NCI-H2029 treated with DMSO at 0.1 percent for 48 hours (cell line): ENCODE measurements around the gene CHEK2.
"Not testable (repeated sequence)": the region's sequence is repeated elsewhere in the genome, so short reads cannot be mapped to it uniquely, and the experiment has no call there.

Experiments
- DNase-seq: peaks from one replicate; lab custom pipeline; 2025; lab: John Stamatoyannopoulos, UW

The CHEK2 gene

DNA sequence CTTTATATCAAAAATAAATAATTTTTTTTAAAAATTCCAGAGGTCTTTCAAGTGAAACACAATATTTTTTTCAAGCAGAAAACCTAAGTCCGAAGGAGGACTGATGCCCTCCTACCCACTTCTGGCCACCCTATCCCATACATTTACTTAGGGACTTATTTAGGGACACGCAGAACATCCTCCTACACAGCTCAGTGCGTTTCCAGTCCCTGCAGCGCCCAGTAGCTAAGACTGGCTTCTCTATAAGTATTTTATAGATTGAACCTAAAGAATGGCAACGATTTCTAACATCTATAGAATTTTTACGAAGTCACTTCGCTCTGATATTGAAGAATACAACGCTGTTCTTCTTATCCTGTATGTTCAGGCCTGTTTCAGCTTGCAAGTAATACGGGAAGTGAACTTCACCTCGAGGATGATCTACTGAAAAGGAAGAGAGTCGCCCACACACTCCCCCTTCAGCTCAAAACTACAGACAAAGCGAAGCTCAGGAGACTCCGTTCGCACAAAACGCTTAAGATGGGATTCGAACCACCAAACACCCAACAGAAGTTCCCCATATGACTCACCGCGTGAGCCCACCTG is 328 bp downstream of the CHEK2 start:
- no peak for DNase-seq

DNA sequence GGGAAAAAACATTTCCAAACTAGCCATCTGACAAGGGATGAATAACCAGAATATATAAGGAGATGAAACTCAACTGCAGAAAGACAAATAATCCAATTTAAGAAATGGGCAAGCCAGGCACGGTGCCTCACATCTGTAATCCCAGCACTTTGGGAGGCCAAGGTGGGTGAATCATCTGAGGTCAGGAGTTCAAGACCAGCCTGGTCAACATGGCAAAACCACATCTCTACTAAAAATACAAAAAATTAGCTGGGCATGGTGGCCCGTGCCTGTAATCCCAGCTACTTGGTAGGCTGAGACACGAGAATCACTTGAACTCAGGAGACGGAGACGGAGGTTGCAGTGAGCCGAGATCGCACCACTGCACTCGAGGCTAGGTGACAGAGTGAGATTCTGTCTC is 2.7 kb downstream of the CHEK2 start:
- DNase-seq: not testable (repeated sequence)

DNA sequence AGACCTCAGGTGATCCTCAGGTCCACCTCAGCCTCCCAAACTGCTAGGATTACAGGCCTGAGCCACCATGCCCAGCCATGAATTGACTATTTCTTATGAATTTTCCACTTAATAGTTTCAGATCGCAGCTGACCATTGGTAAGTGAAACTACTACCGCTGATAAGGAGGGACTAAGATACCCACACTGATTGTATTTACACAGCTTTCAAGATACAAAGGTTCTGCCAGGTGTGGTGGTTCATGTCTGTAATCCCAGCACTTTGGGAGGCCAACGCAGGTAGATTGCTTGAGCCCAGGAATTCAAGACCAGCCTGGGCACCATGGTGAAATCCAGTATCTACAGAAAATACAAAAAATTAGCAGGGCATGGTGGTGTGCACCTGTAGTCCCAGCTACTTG is 3.9 kb downstream of the CHEK2 start:
- DNase-seq: no peak

DNA sequence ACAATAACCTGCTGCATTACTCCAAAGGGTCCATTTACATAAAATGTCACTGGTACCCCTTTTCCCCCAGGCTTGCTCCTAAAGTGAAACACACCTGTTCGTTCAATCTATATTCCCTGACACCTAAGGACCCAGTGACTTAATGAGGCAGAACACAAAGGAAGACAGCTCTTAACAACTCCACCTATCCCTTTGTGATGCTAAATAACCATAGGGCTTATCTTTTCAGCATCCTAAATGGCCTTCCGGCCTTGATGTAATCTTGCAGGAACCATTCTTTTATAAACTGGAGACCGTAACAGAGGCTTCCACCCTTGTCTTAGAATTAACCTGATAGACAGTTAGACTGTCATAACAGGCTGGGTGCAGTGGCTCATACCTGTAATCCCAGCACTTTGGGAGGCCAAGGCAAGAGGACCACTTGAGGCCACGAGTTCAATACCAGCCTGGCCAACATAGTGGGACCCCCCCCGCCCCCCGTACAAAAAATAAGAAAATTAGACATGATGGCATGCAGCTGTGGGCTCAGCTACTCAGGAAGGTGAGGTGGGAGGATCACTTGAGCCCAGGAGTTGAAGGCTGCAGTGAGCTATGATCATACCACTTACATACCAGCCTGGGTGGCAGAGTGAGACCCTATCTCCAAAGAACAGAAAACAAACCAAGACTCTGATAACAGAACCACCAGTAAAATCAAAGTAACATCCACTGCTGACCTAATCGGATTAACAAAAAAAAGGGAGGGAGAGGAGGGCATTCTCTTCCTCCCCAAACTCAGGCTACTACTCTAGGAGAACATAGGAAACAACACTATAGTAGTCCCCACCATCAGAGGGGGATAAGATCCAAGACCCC is 5.1 kb downstream of the CHEK2 start:
- no peak for DNase-seq

DNA sequence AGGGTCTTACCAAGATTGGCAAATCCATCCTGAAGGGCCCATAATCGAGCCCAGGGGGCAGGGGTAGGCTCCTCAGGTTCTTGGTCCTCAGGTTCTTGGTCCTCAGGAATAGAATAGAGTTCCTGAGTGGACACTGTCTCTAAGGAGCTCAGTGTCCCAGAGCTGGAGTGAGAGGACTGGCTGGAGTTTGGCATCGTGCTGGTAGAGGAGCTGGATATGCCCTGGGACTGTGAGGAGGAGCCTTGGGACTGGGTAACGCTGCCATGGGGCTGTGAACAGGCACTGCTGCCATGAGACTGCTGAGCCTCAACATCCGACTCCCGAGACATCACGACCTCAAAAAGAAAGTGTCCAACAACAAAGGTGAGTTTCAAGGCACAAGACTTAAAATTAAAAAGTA is 7.2 kb downstream of the CHEK2 start:
- no peak for DNase-seq

DNA sequence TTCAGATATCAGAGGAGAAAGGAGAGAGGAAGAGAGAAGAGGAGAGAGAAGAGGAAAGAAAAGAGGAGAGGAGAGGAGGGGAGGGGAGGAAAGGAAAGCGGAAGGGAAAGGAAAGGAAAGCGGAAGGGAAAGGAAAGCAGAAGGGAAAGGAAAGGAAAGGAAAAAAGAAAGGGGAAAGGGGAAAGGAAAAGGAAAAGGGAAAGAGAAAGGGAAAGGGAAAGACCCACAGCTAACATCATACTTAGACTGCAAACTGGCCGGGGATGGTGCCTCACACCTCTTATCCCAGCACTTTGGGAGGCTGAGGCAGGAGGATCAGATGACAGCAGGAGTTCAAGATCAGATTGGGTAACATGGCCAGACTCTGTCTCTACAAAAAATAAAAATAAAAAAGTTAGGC is 11.4 kb downstream of the CHEK2 start:
- DNase-seq: no peak

DNA sequence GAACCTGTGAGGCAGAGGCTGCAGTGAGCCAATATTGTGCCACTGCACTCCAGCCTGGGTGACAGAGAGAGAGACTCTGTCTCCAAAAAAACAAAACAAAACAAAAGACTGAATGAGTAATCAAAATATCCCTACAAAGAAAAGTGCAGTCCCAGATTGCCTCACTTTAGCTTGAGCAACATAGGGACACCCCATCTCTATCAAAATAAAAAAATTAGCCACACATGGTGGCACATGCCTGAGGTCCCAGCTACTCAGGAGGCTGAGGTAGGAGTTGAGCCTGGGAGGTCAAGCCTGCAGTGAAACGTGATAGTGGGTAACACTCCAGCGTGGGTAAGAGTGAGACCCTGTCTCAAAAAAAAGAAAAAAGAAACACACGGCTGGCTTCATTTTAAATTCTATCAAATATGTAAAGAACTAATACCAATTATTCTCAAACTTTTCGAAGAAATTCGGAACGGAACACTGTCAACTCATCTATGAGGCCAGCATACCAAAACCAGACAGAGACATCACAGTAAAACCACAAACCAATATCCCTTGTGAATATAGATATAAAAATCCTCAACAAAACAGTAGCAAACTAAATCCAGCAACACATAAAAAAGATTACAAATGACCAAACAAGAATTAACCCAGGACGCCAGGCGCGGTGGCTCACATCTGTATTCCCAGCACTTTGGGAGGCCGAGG is 12.9 kb downstream of the CHEK2 start:
- DNase-seq: no peak

DNA sequence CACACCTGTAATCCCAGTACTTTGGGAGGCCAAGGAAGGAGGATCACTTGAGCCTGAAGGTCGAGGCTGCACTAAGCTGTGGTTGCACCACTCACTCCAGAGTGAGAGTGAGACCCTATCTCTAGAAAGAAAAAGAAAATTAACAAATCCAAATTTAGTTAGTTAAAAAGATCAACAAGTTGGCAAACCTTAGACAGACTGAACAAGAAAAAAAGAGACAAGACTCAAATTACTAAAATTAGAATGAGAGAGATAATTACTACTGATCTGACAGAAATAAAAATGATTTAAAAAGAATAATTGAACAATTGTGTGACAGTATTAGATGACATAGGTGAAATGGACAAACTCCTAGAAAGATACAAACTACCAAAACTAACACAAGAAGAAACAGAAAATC is 13.6 kb downstream of the CHEK2 start:
- no peak for DNase-seq

DNA sequence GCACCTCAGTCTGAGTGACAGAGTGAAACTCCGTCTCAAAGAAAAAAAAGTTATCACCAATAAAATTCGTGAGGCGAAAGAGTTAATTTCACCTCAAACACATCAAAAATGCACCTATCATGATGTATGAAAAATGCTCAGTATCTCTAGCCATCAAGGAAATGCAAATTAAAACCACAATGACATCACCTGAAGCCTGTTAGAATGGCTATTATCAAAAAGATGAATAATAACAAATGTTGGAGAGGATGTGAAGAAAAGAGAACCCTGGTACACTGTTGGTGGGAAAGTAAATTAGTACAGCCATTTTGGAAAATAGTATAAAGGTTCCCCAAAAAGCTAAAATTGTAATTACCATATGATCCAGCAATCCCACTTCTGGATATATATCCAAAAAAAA is 23.6 kb downstream of the CHEK2 start:
- no peak for DNase-seq

DNA sequence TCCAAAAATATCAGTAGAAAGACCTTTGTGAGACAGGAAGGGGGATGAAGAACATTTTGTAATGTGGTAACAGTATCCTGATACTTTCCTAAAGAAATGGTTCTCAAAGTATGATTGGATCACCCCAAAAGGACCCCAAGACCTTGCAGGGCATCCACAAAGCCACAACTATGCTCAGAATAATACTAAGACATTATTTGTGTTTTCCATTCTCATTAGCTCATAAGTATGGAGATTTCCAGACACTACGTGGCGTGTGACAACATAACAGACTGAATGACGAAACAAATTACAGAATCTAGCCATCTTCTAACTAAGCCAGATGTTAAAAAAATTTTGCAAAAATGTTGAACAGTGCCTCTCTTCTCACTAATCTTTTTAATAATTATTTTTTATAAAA is 24.9 kb downstream of the CHEK2 start:
- no peak for DNase-seq

DNA sequence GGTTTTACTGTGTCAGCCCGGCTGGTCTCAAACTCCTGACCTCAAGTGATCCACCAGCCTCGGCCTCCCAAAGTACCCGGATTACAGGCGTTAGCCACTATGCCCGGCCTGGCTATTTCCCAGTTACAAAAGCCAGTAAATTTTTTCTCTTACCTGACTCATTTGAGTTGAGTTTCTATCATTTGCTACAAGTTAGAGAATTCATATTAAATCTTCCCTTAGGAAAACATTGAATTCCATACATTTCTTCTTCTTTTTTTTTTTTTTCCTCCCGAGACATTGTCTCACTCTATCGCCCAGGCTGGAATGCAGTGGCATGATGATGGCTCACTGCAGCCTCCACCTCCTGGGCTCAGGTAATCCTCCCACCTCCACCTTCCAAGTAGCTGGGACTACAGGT is 26.0 kb downstream of the CHEK2 start:
- DNase-seq: no peak

DNA sequence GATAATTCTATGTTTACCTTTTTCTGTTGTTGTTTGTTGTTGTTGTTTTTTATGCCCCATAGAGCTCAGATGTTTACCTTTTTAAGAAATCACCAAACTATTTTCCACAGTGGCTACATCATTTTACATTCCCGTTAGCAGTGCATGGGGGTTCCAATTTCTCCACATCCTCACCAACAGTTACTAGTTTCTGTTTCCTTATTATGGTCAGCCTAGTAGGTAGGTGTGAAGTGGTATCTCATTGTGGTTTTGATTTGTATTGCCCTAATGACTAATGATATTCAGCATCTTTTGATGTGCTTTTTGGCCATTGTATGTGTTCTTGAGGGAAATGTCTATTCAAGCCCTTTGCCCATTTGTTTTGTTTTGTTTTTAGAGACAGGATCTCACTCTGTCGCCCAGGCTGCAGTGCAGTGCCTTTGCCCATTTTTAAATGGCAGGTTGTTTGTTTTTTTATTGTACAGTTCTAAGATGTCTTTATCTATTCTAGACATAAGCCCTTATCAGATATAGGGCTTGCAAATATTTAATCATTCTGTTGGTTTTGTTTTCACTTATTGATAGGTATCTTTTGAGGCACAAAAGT is 27.5 kb downstream of the CHEK2 start:
- DNase-seq: no peak

DNA sequence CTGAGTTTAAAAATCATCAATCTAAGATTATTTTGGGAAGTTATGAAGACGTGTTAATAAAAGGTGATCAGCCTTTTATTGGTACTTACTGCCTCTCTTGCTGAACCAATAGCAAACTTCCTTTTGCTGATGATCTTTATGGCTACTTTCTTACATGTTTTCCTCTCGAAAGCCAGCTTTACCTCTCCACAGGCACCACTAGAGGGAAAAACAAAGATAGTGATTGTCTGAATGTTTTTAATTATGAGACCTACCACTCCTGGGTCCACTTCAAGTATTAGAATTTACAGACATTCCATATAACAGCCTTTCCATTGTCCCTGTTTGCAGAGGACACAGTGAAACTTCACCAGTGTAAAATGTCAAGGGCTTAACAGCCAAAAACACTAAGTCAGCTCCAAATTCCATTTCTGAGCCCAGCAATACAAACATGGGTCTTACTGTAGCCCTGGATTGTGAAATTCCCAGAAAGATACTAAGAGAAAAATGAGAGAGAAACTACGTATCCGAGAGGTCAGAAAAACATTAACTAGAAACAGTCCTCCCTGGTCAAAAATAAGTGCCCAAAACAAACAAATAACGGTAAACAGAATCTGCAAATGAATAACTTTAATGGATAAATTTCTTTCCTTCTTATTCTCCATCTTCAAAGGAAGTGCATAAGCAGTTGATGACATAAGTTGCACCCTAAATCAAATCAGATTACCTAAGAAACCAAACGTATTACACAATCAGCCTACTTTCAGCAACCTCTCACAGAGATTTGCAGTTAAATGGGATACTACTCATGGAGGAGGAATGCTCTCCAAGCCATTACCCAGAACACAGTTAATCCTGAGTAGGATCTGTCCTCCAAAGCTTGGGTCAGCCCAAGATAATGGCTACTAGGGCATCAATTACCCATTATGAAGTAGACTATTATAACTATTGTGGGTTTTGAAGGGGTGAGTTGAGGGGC is 29.5 kb downstream of the CHEK2 start:
- no peak for DNase-seq

DNA sequence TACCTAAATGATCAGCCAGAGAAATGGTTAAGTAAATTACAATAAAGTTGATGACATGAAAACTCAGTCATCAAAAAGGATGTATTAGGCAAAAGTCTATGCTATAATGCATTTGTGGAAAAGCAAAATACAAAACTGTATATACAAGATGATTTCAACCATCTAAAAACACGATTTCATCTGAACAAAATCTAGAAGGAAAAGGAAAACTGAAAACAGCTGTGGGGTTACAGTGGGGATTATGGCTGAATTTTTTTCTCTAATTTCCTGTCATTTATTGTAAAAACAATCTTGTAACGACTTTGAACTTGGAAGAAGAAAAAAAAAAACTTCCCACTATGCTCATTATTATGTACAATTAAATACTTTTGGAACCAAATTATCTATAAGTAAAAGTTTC is 30.3 kb downstream of the CHEK2 start:
- no peak for DNase-seq

DNA sequence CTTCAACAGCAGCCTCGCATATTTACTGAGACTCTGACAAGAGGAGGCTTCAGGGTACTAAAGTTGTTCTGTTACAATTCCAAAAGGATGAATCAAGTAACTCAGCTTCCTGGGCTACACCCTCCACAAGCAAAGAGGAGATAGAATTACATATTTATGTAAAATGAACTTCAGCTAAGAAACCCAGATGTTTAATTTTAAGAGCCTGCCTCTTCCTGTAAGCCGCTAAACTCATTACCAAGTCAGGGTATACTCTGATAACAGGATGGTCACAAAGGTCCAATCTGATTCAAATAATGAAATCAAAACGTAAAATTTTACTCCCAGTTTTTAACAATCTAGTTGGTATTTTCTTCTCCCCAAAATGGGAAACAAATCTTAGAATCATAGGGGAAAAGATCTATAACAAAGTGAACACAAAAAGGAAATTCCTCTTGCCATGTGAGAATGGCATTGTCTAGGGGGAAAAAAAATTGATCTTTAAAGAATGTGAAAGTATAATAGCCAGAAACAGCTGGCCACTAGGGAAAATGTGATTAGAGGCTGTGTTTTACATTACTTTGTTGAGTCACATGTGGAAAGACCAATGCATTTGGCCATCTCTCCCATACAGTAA is 30.9 kb downstream of the CHEK2 start:
- DNase-seq: no peak

DNA sequence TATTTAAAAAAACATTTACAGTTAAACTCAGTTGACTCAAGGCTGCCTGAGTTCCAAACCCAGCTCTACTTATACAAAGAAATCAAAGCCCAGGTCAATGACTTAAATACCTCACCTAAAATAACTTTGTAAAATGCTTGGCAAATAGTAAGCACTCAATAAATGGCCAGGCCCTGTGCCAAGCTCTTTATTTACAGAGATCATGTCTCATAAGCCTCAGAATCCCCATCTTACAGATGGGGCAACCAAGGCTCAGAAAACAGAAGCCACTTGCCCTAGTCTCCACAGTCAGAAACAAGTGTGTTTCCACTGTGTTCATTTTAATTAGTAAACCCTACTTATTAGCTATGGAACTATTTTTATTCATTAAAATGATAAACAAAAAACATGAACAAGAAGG is 31.5 kb downstream of the CHEK2 start:
- DNase-seq: peak; percentile 22

DNA sequence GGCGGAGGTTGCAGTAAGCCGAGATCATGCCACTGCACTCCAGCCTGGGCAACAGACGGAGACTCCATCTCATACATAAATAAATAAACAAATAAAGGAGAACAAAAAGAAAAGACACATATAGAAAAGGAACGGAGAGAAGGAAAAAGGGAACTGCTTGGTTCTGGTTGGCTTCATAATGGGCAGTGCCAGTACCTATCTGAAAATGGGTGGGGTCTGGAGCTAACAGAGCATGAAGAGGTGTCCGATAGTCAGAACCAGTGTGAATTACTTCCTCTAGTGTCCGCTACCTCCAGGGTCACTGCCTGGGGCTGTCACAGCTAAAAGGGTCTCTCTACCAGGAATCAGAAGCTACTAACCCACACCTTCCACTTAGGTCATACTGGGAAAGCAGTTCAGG is 34.8 kb downstream of the CHEK2 start:
- no peak for DNase-seq

DNA sequence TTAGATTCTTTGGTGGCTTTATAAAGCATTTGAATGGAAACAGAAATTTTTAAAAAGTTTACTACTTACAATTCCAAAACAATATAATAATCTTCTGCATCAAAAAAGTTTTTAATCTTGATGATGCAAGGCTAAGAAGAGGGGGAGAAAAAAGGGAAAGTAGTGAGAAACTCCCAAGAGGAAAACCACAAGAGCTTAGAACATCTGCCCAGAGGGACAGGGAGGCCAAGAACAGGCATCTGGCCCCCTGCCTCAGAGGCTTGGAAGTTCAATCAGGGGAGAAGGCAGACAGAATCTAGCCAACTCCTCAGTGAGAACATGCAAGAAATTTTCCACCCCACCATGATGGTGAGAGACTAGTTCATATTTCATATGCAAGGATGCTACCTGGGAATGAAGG is 38.2 kb downstream of the CHEK2 start:
- no peak for DNase-seq

DNA sequence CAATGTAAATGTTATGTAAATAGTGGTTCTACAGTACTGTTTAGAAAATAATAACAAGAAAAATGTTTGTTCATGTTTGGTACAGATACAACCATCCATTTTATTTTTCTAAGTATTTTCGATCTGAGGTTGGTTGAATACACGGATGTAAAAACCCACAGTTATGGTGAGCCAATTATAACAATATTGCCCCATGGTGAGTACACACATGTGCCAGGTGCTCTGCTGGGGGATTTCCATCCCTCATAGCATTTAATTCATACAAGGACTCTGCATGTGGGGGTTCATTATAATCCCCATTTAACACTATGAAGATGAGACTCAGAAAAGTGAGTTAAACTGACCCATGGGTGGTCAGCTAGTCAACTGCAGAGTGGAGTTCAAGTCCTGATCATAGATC is 38.7 kb downstream of the CHEK2 start:
- no peak for DNase-seq

DNA sequence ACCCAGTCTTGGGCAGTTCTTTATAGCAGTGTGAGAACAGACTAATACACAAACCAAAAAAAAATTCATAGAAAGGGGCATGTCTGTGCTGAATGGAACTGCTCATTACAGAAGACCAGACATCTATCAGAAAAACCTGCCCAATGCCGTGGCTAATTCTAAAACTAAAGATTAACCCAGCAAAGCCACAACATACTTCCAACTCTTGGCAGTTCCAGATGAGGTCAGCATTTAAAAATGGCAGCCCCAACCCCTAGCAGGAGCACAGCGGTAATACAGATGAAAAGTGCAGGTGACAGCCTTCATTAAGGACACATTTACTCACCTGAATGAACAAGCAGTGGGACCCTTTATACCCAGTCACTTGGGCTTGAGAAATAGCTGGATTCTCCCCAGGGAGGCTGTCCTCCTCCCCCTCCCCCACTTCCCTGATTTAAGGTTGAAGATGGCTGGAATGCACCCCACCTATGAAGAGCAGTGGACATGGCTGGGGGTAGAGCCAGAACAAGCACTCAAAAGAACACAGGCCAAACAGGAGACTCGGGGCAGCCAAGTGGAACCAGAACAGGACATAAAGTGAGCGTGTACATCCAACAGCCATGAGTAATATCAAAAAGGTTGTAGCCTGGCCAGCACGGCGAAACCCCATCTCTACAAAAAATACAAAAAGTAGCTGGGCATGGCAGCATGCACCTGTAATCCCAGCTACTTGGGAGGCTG is 48.4 kb downstream of the CHEK2 start:
- DNase-seq: not testable (repeated sequence)

DNA sequence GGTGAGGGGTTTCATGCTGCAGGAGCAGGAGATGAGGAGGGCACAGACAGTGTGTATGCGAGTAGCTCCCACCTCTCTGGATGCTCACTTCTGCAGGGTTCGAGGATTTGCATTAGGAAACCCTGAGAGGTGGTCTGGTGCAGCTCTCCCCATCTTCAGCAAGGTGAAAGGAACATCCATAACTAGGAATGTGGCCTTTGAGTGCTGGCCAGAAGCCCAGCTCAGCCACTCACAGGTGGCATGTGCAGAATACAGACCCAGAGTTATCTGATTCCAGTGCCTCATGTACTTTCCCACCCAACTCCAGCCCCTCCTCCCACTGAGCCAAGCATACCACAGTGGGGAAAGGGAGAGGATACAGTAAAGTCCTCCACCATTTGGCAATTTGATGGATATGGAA is 51.8 kb downstream of the CHEK2 start:
- not testable (repeated sequence) for DNase-seq
